RPMI8226 (cell line): ENCODE results near the gene NT5C1A.

ENCODE experiments used
- DNase-seq: peaks from one replicate; pipeline ENCODE4 v3.0.0-alpha.2; 2015

Gene NT5C1A

GRCh38 chr1:39633422-39633821, 38.5 kb downstream of the NT5C1A start:
- DNase-seq: no peak

DNA sequence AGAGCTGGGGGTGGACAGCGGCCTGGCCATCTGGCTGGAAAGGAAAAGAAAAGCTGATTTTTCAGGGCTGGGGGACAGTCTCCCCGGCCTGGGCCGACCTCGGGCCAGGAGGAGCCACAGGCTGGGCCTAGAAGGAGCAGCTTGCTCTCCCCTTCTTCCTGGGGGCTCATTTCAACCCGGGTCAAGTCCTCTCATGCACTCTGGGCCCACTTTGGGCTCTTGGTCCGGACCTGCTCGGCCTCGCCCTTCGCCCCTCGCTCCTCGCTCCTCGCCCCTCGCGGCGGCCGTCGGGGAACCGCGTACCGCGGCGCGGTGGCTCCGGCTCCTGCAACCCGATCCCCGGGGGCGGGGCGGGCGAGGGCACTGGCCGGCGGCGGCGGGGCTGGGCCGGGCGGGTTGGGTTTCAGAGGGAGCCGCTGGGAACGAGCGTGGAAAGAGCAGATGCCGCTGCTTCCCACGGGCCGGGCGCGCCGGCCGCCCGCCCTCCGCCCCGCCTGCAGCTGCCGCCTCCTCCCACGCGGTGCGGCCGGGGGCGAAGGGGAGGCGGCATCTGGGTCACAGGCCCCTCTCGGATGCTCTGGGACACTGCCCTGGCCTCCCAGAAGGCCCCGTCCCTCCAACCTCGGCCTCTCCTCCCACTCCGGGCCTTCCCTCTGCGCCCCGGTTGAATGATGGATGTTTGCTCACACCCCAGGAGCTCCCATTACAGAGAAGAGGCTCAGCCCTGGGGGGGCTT, 39.1 kb downstream of the NT5C1A start:
- DNase-seq: no peak

- no peak for DNase-seq
These were observed 39.6 kb downstream of the NT5C1A start for GRCh38 chr1:39632323-39632681.

GRCh38 chr1:39631361-39632322, 40.3 kb downstream of the NT5C1A start:
- no peak for DNase-seq

DNA sequence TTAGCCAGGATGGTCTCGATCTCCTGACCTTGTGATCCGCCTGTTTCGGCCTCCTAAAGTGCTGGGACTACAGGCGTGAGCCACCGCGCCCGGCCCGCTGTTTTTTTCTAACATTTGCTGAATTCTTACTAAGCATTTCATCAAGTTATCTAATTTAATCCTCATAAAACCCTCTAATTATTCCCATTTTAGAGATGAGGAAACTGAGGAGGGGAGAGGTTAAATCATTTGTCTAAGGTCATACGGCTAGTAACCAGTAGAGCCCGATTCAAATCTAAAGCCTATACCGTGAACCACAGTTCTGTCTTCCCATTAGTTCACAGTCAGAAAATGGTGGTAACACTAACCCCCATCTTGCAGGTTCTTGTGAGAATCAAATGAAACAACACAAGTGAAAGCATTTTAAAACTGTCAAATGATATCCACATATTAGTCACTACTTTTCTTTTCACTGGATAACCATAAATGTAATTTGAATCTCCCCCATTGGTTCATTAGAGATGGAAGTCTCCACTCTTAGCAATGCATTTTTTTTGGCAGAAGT, 43.0 kb downstream of the NT5C1A start:
- DNase-seq: no peak

- DNase-seq: no peak
These were observed 45.3 kb downstream of the NT5C1A start for GRCh38 chr1:39626646-39627045.

DNA sequence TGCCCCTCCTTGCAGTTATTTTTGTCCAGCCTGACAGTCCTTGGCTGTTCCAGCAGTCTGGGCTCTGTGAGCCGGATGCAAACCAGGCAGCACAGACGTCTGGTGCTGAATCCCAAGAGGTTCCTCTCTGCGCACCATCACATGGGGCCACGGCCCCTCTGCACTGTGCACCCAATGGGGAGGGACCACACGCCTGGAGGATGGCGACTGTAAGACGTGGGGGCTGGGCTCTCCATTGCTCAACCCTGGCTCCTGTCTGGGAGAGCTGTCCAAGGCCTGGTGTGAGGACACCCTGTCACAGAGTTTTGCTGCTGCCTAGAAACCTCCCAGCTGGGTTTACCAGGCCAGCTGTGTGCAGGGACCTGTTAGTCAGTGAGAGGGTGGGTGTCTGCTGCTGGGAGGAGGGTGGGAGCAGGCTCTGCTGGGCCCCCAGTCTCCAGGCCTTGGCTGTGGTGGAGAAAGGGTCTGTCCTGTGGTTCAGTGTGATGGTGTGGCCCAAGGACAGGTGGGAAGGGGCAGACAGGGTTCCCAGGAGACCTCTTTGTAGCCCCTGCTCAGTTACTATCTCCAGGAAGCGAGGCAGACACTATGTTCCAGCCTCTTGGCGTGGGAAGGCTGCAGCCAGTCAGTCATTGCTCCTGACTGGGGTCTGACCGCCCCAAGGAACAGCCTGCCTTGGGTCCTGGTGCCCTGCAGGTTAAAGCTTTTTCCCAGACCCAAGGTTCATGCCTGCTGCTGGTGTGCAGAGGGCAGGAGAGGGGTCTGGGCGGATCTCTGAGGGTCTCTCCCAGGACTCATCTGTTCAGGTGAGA, 46.2 kb downstream of the NT5C1A start:
- DNase-seq: no peak

- no peak for DNase-seq
These were observed 46.9 kb downstream of the NT5C1A start for GRCh38 chr1:39625009-39625408.

DNA sequence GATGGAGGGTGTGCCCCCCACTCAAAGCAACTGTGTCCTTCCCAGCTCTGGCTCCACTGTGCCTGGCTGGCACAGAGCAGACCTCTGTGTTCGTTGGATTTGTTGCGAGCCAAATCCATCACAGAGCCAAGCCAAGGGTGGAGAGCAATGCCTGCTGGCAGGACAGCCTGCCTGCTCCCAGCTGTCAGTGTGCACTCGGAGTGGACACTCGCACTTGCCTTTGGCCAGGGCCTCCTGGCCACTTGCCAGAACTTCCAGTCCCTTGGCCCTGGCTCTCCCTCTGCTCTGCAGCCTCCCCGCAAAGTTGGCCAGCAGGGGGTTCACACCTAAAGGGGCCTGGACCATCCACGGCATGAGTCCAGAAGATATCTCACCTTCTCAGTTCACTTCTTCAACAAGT, 48.9 kb downstream of the NT5C1A start:
- no peak for DNase-seq

DNA sequence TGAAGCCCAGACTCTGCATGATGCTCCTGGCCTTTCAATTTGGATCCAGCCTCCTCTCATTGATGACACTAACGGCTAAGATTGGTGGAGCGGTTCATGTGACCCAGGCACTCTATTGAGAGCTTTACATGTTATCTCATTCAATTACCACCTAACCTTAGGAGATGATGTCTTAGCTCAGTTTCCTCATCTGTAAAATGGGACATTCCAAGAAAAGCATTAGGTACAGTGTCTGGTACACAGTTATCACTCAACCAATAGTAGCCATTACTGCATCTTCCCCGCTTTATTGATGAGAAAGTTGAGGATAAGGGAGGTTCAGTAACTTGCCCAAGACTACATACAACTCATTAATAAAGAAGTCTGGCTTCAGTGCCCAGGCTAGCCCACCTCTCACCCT, 49.5 kb downstream of the NT5C1A start:
- no peak for DNase-seq

- no peak for DNase-seq
These were observed 51.2 kb downstream of the NT5C1A start for GRCh38 chr1:39620659-39621165.

DNA sequence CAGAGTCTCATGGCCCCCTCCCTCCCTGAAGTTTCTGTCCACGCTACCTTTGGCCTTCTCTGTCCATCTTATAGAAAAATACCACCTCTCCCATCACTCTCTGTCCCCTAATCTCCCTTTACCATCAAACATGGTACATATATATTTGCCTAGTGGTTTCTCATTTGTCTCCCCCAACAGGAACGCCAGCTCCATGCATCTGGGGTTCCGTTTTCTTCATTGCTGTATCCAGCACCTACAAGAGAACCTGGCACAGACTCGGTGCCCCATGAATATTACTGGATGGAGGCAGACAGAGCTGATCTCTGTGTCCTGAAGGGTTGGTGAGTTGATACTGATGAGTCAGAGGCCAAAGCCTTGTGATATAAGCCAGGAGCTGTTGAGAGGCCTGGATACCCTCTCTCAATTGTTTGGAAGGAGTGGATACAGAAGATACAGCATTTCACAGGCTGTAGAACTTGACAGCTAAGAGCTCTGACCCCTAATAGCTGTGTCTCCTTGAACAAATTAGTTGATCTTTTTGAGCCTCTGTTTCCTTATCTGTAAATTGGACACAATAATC, 54.3 kb downstream of the NT5C1A start:
- no peak for DNase-seq

GRCh38 chr1:39615086-39615673, 56.7 kb downstream of the NT5C1A start:
- no peak for DNase-seq

DNA sequence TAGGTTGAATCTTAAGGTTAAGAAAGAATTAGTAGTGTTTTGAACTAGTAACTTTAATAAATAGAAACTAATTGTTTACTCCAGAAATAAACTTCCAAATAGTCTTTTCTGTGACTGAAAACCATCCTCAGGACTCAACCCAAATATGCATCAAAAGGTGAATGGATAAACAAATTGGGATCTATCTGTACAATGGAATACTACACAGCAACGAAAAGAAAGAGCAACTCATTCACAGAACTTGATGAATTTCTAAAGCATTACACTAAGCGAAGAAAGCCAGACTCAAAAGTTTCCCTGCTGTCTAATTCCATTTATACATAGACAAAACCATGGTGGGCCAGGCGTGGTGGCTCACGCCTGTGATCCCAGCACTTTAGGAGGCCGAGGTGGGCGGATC, 57.4 kb downstream of the NT5C1A start:
- DNase-seq: no peak

- DNase-seq: no peak
These were observed 58.7 kb downstream of the NT5C1A start for GRCh38 chr1:39613250-39613649.

GRCh38 chr1:39609618-39610331, 62.1 kb downstream of the NT5C1A start:
- DNase-seq: peak; percentile 75
